Stomach (tissue), 4 donors: ENCODE results near the gene RAB8A.

Source experiments
- CTCF ChIP-seq, 7 experiments: fragments of 450-650 bp in 4 of 7; fragments of 200-600 bp in 3 of 7; sonication (generic) in 3 of 7; IDR thresholded peaks; one replicate each; pipeline ENCODE4 v1.5.1; 2016 to 2019; ENCODE audit warnings: antibody characterized with exemption in 7 of 7, control low read depth in 2 of 7, mild to moderate bottlenecking in 1 of 7
- POLR2A ChIP-seq, 4 donors: fragments of 450-650 bp; IDR thresholded peaks; one replicate each; pipeline ENCODE4 v1.6.1; 2016; ENCODE audit warnings: antibody characterized with exemption in 4 of 4, control low read depth in 2 of 4, mild to moderate bottlenecking in 1 of 4, moderate library complexity in 1 of 4

DNA sequence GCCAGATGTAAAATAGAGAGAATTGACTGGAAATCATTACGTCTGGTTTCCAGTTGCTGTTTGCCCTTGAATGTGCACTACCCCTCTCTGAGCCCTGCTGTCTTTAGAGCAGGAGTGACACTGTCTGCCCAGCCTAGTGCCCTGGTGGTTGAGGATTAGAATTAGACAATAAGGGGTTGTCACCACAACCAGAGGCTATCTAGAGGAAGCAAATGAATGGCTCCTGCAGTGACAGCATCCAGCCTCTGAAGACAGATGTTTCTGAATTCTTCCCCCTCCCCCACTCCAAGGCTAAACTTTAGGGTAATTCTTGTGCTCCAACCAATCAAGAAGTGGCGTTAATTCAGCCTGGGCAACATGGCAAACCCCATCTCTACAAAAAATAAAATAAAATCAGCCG lies 2.0 kb downstream of the RAB8A start:
- TF ChIP-seq POLR2A (IDR thresholded peaks at IDR 0.05) (no peak), CTCF (IDR thresholded peaks at IDR 0.05) (no peak)
